GM21447 (cell line): ENCODE data around the gene PIGO.

Experiments
- ATAC-seq: cut with Tn5 transposase; IDR thresholded peaks from one replicate; pipeline ENCODE4 v1.9.1; 2021; ENCODE audit not compliant: unreplicated experiment

PIGO gene

DNA sequence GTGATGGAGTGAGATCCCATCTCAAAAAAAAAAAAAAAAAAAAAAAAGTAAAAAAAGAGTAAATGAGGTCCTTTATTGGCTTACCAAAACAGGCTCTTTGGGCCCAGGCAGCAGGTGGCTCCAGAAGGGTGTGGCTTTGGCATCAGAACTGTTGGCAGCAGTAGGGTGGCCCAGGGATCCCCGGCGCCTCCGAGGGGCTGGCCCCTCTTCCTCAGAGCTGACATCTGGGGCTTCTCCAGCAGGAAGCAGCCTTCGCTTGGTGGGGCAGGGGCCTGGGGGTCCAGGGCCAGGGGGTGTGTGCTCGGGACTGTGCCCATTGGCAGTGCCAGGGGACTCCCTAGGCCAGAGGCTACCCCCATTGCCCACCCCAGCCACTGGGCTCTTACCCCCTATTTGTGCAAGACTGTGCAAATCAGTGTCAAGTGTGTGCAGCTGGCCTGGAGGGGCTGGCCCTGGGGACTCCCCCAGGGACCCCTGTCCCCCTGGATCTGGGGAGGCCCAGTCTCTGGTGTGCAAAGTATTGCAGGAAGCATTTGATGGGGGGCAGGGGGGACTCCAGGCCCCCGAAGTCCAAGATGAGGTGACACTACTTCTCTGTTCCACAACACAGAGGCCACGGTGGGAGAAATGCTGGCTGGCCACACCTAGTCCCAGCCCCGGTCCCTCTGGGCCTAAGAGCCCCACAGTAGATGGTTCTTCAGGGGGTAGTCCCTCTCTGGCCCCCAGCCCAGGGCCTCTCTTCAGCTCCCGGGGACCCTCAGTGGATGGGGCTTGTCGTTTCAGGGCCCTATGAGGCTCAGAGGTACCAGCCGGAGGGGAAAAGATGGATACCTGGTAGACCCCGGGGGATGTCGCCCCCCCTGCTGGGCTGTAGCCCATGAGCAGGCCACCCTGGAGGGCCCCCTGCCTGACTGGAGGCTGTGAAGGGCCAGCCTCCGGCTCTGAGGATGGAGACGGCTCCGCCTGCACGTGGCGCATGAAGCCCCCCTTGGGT, 11.2 kb upstream of the PIGO start:
- ATAC-seq = no peak

GRCh38 chr9:35106343-35106730, 9.9 kb upstream of the PIGO start:
- no peak for ATAC-seq

- ATAC-seq = no peak
Measured at GRCh38 chr9:35105571-35106342, 9.4 kb upstream of the PIGO start.

GRCh38 chr9:35105126-35105525, 8.7 kb upstream of the PIGO start:
- ATAC-seq = no peak

- ATAC-seq = no peak
Measured at GRCh38 chr9:35104586-35104985, 8.2 kb upstream of the PIGO start.

GRCh38 chr9:35103660-35104191, 7.3 kb upstream of the PIGO start:
- ATAC-seq = no peak

DNA sequence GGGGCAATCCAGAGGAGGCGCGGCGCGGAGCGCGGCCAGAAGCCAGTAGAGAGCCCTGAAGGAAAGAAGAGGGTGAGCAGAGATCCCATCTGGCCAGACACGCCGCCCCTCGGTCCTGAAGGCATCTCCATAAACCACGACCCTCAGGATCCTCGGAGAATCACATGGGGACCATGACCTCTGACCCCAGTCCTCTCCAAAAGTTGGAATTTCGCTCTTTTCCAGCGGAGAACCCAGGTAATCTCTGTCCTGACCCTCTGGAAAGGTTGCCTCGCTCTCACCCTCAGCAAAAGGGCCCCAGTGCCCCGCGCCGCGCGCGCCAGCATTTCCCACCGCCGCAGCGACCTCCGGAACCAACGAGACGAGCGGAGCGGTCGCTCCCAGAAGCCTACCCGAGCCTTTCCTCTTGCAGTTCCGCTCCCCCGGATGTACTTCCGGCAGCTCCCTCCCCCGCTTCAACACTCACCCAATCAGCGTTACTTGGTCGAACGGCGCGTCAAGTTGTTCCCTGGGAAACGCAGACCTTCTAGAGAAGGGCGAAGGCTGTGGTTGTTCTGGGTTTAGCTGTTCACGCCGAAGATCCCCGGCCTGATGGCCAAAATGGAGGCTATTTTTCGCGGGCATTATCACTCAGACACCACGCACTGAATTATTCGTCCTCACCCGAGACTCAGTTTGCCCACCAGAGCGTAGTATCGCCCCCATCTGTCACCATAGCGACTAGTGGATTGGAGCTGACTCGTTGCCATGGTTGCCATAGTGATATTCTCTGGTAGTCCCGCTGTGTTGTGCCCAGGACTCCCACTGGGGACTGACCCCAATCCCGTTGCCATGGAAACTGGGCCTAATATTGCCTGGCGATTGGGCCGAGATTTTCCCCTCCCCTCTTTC, 6.6 kb upstream of the PIGO start, which contains the start of gene STOML2:
STOML2 (minus strand) TSS at position 363 of the 891 bp plus-strand sequence; CDS start at position 326, 37 bp downstream.
- peak; percentile 96 for ATAC-seq

DNA sequence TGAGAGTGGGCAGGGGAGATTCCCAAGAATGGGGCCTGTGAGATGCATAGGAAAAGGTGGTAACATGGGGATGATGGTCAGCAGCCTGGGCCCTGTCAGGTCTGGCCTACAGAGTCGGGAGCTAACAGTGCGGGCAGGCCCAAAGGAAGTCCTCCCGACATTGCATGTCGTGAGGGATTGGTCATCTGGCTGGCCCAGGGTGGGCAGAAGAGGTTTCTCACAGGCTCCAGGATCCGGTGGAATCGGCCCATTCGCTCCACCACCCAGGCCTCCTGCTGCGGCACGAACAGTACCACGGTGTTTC, 6.0 kb upstream of the PIGO start:
- no peak for ATAC-seq

- no peak for ATAC-seq
Measured at GRCh38 chr9:35097573-35097972, 1.2 kb upstream of the PIGO start.

GRCh38 chr9:35091536-35091935, 4.9 kb downstream of the PIGO start:
- no peak for ATAC-seq

DNA sequence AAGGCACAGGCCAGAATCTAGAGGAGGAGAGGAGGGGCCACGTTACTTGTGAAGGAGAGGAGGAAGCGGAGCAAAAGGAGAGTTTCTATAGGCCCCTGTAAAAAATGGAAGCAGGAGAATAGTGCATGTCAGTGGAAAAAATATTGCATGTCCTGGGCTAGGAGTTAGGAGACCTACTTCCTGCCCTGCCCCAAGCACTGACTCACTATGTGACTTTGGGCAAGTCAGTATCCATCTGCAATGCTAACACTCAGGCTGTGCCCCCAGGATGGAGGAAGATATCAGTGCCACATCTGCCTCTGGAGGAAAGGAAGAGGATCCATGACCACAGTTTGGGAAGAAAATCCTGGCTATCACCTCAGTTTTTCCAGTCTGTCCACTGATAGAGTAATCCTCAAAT, 7.0 kb downstream of the PIGO start:
- no peak for ATAC-seq

GRCh38 chr9:35085078-35085477, 11.3 kb downstream of the PIGO start:
- ATAC-seq = no peak

DNA sequence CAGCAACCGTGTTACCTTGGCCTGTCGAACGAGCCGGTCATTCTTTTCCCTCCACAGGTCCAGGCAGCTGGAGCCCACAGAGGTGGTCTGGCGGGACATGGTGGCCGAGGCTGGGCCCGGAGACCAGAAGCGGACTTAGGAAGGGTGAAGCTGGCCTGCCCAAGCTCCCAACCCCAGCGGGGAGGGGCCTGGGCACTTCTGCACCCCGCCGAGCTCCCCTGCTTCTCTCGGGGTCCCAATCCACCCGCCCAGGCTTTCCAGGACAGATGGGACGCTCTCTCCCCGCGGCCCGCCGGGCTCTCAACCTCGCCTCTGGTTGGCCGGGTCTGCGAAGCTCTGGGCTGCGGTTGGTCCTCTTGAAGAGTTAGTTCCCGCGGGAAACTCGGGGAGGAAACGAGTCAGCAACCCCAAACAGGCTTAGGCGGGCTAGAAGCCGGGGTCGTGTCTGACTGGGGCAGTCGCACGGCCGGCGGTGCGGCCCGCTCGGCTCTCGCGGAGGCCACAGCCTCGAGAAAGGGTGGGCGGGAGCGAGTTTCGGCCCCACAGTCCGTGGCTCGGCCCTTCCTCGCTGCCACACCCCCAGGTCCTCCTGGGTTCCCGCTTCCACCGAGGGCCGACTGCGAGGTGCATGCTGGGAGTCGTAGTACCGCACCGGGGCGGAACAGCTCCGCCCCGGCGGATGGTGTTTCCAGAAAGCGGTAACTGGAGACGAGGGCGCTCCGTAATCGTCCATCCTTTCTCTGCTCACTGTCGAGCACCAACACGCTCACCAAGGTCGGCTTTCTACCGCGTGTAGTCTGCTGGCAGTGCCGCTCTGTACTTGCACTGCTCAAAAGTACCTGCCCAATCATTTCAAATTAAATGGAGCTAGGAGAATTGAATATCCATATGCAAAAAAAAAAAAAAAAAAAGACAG, 16.7 kb downstream of the PIGO start, which contains the start of gene FANCG:
FANCG (minus strand) TSS at position 517 of the 916 bp plus-strand sequence; CDS start at position 99, 418 bp downstream.
- peak; percentile 88 for ATAC-seq

- ATAC-seq = no peak
Measured at GRCh38 chr9:35079041-35079425, 17.4 kb downstream of the PIGO start.

GRCh38 chr9:35078066-35078465, 18.3 kb downstream of the PIGO start:
- no peak for ATAC-seq

DNA sequence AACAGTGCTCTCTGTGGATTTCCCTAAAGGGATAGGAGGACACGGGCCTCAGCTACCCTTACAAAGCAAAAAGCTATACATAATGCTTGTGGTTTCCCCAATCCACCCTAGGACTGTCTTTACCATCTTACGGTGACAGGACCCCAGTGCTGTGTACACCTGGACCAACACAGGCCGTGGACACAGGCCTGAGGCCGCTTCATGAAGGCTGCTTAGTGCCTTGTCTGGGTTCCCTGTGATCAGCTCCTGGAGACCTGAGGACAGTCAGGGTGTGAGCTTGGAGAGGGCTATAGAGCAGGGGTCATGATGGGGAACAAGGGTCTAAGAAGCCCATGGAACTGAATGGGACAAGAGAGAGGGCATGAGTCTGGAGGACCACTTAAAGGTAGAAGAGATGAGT, 19.5 kb downstream of the PIGO start:
- ATAC-seq = no peak

DNA sequence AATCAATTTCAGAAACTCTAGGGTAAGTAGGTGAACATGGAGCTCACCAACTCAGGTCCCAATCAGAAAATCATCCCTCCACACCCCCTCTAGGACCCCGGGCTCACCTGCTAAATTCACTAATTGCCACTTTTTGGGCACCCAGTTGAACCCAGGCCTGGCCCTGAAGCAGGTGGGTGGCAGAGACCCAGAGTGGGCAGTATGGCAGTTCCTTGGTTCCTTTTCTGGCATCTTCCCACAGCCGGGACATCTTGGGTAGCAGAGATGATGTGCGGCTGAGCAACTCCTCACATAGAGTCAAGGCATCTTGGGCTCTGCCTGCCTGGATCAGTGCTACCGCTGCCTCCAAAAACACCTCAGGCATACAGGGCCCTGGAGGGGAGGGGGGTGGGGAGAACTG, 21.0 kb downstream of the PIGO start:
- ATAC-seq = no peak

GRCh38 chr9:35074791-35075190, 21.6 kb downstream of the PIGO start:
- ATAC-seq = no peak

DNA sequence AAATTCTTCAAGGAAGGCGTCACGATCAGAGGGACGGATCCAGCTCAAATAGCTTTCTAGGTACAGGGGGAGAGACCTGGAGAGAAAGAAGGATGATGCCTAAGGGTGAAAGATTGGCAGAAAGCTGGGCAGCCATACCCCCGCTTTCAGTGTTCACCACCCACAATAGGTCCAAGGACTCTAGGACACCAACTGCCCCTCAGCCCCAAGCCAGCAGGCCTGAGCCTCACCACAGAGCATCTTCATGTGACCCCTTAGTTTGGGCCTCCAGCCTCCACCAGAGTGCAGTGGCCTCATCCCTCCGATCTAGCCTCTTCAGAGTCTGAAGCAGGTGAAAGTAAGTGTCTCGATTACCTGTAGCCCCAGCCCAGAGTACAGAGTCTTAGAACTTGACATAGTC, 22.2 kb downstream of the PIGO start:
- no peak for ATAC-seq

DNA sequence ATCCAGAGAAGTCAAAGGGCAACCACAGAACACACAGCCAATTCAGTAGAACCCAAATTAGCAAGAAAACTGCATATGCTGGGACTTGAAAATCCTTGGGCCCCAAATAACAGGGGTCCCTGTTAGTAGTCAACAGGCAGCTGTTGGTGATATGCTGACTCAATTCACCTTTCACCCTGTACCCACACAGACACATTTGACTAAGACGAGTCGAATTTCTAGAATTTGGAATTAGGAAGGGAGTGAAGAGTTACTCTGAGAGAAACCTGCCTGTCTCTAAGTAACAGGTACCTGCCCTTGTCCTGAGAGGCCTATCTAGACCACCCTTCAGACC, 23.1 kb downstream of the PIGO start:
- no peak for ATAC-seq
